Measurements from ENCODE around the gene SFI1.

SFI1 gene

GRCh38 chr22:31625661-31626426 lies 129.5 kb downstream of the SFI1 start:
- no peak overlapping the region for H3K4me3 ChIP-seq (ENCODE audit: low read length)
- DNase-seq (ENCODE audit: low read depth, low spot score), result no peak

- DNase-seq (ENCODE audit: low read depth, low spot score), result no peak
- H3K4me3 ChIP-seq (ENCODE audit: low read length), result no peak overlapping the region
Observed at GRCh38 chr22:31626427-31627150, 130.3 kb downstream of the SFI1 start.

- H3K4me3 ChIP-seq (ENCODE audit: low read length), result no peak overlapping the region
- DNase-seq (ENCODE audit: low read depth, low spot score), result no peak
Observed at GRCh38 chr22:31627223-31627731, 130.9 kb downstream of the SFI1 start.

GRCh38 chr22:31628362-31628761 lies 132.0 kb downstream of the SFI1 start:
- no peak for DNase-seq (ENCODE audit: low read depth, low spot score)
- no peak overlapping the region for H3K4me3 ChIP-seq (ENCODE audit: low read length)

GRCh38 chr22:31628969-31629708 lies 132.8 kb downstream of the SFI1 start:
- peak overlapping the region; percentile 84 for H3K4me3 ChIP-seq (ENCODE audit: low read length)
- DNase-seq (ENCODE audit: low read depth, low spot score), result peak; percentile 16

GRCh38 chr22:31629741-31630184 lies 133.4 kb downstream of the SFI1 start:
- peak overlapping the region; percentile 84 for H3K4me3 ChIP-seq (ENCODE audit: low read length)
- DNase-seq (ENCODE audit: low read depth, low spot score), result no peak

- H3K4me3 ChIP-seq (ENCODE audit: low read length), result peak overlapping the region; percentile 84
- DNase-seq (ENCODE audit: low read depth, low spot score), result peak; percentile 77
Observed at GRCh38 chr22:31630331-31631329, 134.3 kb downstream of the SFI1 start.

- no peak for DNase-seq (ENCODE audit: low read depth, low spot score)
- H3K4me3 ChIP-seq (ENCODE audit: low read length), result no peak overlapping the region
Observed at GRCh38 chr22:31631436-31631835, 135.1 kb downstream of the SFI1 start.

GRCh38 chr22:31635638-31636306 lies 139.4 kb downstream of the SFI1 start:
- H3K4me3 ChIP-seq (ENCODE audit: low read length), result no peak overlapping the region
- no peak for DNase-seq (ENCODE audit: low read depth, low spot score)

- H3K4me3 ChIP-seq (ENCODE audit: low read length), result no peak overlapping the region
Observed at GRCh38 chr22:31637447-31637890, 141.1 kb downstream of the SFI1 start.

GRCh38 chr22:31637891-31638618 lies 141.7 kb downstream of the SFI1 start:
- DNase-seq (ENCODE audit: low read depth, low spot score), result no peak

More at GRCh38 chr22:31637447-31637890, 141.1 kb downstream of the SFI1 start:
- no peak for DNase-seq (ENCODE audit: low read depth, low spot score)

GRCh38 chr22:31639436-31640039 lies 143.2 kb downstream of the SFI1 start:
- no peak for DNase-seq (ENCODE audit: low read depth, low spot score)
- H3K4me3 ChIP-seq (ENCODE audit: low read length), result no peak overlapping the region

More at GRCh38 chr22:31637891-31638618, 141.7 kb downstream of the SFI1 start:
- H3K4me3 ChIP-seq (ENCODE audit: low read length), result no peak overlapping the region

GRCh38 chr22:31646186-31647019 lies 150.1 kb downstream of the SFI1 start:
- DNase-seq (ENCODE audit: low read depth, low spot score), result no peak

GRCh38 chr22:31647066-31647465 lies 150.7 kb downstream of the SFI1 start:
- DNase-seq (ENCODE audit: low read depth, low spot score), result no peak
- no peak overlapping the region for H3K4me3 ChIP-seq (ENCODE audit: low read length)

More at GRCh38 chr22:31646186-31647019, 150.1 kb downstream of the SFI1 start:
- H3K4me3 ChIP-seq (ENCODE audit: low read length), result no peak overlapping the region

- DNase-seq (ENCODE audit: low read depth, low spot score), result no peak
- H3K4me3 ChIP-seq (ENCODE audit: low read length), result no peak overlapping the region
Observed at GRCh38 chr22:31647523-31648320, 151.4 kb downstream of the SFI1 start.

Data from Jurkat, Clone E6-1 (cell line).